B cell (primary cell): ENCODE data around the gene F13B. TPM values are rescaled to one million over a fixed set of nuclear protein-coding genes. Genes with fewer than 3 reads are reported as not detected.

ENCODE experiments used
- ATAC-seq: fragments of 200-7000 bp; cut with Tn5 transposase; one replicate; pipeline ENCODE4 v1.10.0; 2021; ENCODE audit warnings: low read depth, mild to moderate bottlenecking, moderate number of reproducible peaks, moderate library complexity
- CTCF ChIA-PET: fragments of 350-600 bp; sonication (Branson Sonifier 250); formaldehyde crosslinking; loops from one replicate; lab custom pipeline; 2021; ENCODE audit warnings: antibody characterized with exemption, inconsistent platforms; lab: Charles Lee
- POLR2A ChIA-PET: fragments of 350-600 bp; sonication (Branson Sonifier 250); formaldehyde crosslinking; loops from one replicate; lab custom pipeline; 2021; ENCODE audit warnings: antibody characterized with exemption; lab: Charles Lee
- DNase-seq: peaks from one replicate; pipeline ENCODE4 v3.0.0; 2013
- H2AFZ ChIP-seq: 2 replicates; pipeline ENCODE4 v1.6.1; 2012; ENCODE audit warnings: mild to moderate bottlenecking, low read depth, low read length; ENCODE audit not compliant: insufficient read depth, poor library complexity, severe bottlenecking
- H3K27ac ChIP-seq, 2 donors: 1 replicate in 1 of 2; 2 replicates in 1 of 2; pipeline ENCODE4 v1.5.1; 2012 to 2013; ENCODE audit warnings: low read length in 2 of 2, mild to moderate bottlenecking in 2 of 2, moderate library complexity in 1 of 2
- H3K27me3 ChIP-seq, 4 experiments: fragments of 200-600 bp in 1 of 4; sonication (generic) in 1 of 4; replicated peaks in 1 of 4; 1 replicate in 2 of 4; 2 replicates in 2 of 4; pipeline versions ENCODE4 v1.6.1 to v1.7.0; 2013 to 2016; ENCODE audit warnings: low read length in 3 of 4, mild to moderate bottlenecking in 2 of 4, mixed read lengths in 1 of 4, moderate library complexity in 1 of 4; ENCODE audit not compliant: insufficient read depth in 4 of 4, control insufficient read depth in 3 of 4; ENCODE audit errors: control extremely low read depth in 1 of 4
- H3K36me3 ChIP-seq, 2 experiments: replicated peaks in 1 of 2; 1 replicate in 1 of 2; 2 replicates in 1 of 2; pipeline versions ENCODE4 v1.6.1 to v1.7.1; 2013; ENCODE audit warnings: low read length in 1 of 2; ENCODE audit not compliant: insufficient read depth in 2 of 2, control insufficient read depth in 1 of 2; ENCODE audit errors: control extremely low read depth in 1 of 2, extremely low read depth in 1 of 2
- H3K4me1 ChIP-seq, 2 donors: fragments of 200-600 bp in 1 of 2; sonication (generic) in 1 of 2; 1 replicate in 1 of 2; 2 replicates in 1 of 2; pipeline versions ENCODE4 v1.5.1 to v1.6.1; 2013 to 2017; ENCODE audit warnings: low read length in 2 of 2; ENCODE audit not compliant: control insufficient read depth in 2 of 2, insufficient read depth in 2 of 2
- H3K4me2 ChIP-seq: replicated peaks from 2 replicates; pipeline ENCODE3; 2012; ENCODE audit warnings: mild to moderate bottlenecking, low read depth, low read length; ENCODE audit not compliant: poor library complexity, severe bottlenecking
- H3K4me3 ChIP-seq, 5 experiments: fragments of 200-600 bp in 1 of 5; sonication (generic) in 1 of 5; 1 replicate in 3 of 5; 2 replicates in 2 of 5; pipeline versions ENCODE4 v1.5.1 to v1.7.0; 2011 to 2016; ENCODE audit warnings: low read length in 4 of 5, mild to moderate bottlenecking in 4 of 5, low read depth in 2 of 5, control low read depth in 1 of 5, moderate library complexity in 1 of 5; ENCODE audit not compliant: insufficient read depth in 1 of 5; ENCODE audit errors: control extremely low read depth in 1 of 5, extremely low read depth in 1 of 5
- H3K79me2 ChIP-seq: fragments of 200-600 bp; sonication (generic); one replicate; pipeline ENCODE4 v1.6.0; 2016; ENCODE audit warnings: low read length; ENCODE audit not compliant: control insufficient read depth, insufficient read depth
- H3K9ac ChIP-seq: fragments of 200-600 bp; sonication (generic); 2 replicates; pipeline ENCODE4 v1.6.1; 2017; ENCODE audit warnings: mild to moderate bottlenecking, low read length, moderate library complexity
- H3K9me3 ChIP-seq, 3 donors: one replicate each; pipeline versions ENCODE4 v1.6.1 to v1.7.1; 2013; ENCODE audit warnings: low read length in 2 of 3; ENCODE audit not compliant: control insufficient read depth in 2 of 3, insufficient read depth in 1 of 3; ENCODE audit errors: control extremely low read depth in 1 of 3
- H4K20me1 ChIP-seq: 2 replicates; pipeline ENCODE4 v1.6.0; 2012; ENCODE audit warnings: mild to moderate bottlenecking, low read length; ENCODE audit not compliant: insufficient read depth, control insufficient read depth, poor library complexity, severe bottlenecking
- H3K27ac Mint-ChIP-seq: one replicate; pipeline ENCODE4 v1.8.0; 2021; ENCODE audit warnings: mixed read lengths
- H3K27me3 Mint-ChIP-seq: one replicate; pipeline ENCODE4 v1.8.0; 2021; ENCODE audit warnings: mixed read lengths
- H3K4me1 Mint-ChIP-seq: one replicate; pipeline ENCODE4 v1.8.0; 2021; ENCODE audit warnings: mixed read lengths
- H3K4me3 Mint-ChIP-seq: one replicate; pipeline ENCODE4 v1.8.0; 2021; ENCODE audit warnings: mixed read lengths
- H3K9me3 Mint-ChIP-seq: one replicate; pipeline ENCODE4 v1.8.0; 2022; ENCODE audit warnings: mixed read lengths; ENCODE audit not compliant: insufficient read depth
- EZH2 ChIP-seq: IDR thresholded peaks from 2 replicates; pipeline ENCODE4 v1.6.1; 2012; ENCODE audit warnings: borderline replicate concordance, low read depth, mild to moderate bottlenecking, moderate library complexity, low read length; ENCODE audit not compliant: insufficient read depth, poor library complexity, severe bottlenecking
- WGBS: methylation state at CpG from one replicate; pipeline ENCODE4 v1.1.5; 2013; ENCODE audit warnings: missing lambda C conversion rate; ENCODE audit not compliant: insufficient coverage; 5-methylcytosine and 5-hydroxymethylcytosine counted together
- intact Hi-C: fragments of 100-400 bp; cut with micrococcal nuclease; formaldehyde crosslinking; loops from one replicate; pipeline ENCODE4 v1.10.0; 2022
- polyA plus RNA-seq: library from polyadenylated mRNA; depleted of rRNA; stranded (reverse); fragments of >200 nt; gene quantifications from 2 replicates; pipeline ENCODE4 v1.2.3, GENCODE V29; 2012
- total RNA-seq, 2 donors: library from RNA; stranded (reverse); fragments of 120-200 nt in 1 of 2; gene quantifications; 1 replicate in 1 of 2; 2 replicates in 1 of 2; pipeline versions ENCODE4 v1.2.3 to v1.2.4, GENCODE V29; 2013 to 2022
- TF ChIP-seq, protein P1 (sequence below): fragments of 200-600 bp; IDR thresholded peaks from one replicate; pipeline ENCODE4 v1.8.0; 2022; ENCODE audit warnings: antibody characterized with exemption, mild to moderate bottlenecking

Gene F13B
- total and polyA plus RNA-seq, 2 donors (not counting 1 experiment from before 2014, with no cell fraction given): not detected

DNA sequence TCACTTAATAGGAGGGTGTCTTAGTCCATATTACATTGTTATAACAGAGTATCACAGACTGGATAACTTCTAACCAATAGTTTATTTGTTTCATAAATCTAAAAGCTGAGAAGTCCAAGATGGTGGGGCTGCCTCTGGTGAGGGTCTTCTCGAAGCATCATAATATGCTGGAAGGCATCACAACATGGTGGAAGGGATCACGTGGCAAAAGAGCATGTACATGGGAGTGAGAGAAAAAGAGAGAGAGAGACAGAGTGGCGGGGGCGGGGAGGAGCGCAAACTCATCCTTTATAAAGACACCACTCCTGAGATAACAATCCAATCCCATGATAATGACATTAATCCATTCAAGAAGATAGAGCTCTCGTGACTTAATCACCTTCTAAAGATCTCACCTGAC is 58.2 kb downstream of the F13B start:
- H3K9ac ChIP-seq: no peak overlapping the region
- DNase-seq: no peak
- H3K4me3 Mint-ChIP-seq: no peak overlapping the region
- 71% methylated on average over 1 of the region's 6 CpGs for WGBS
- no peaks in the 10 kb centered on the region for H3K4me1 ChIP-seq
- ChIA-PET CTCF (no interaction called here), POLR2A (no interaction called here)
- no peaks in the 10 kb centered on the region for H3K79me2 ChIP-seq
- H3K4me1 Mint-ChIP-seq: no peaks in the 10 kb centered on the region
- TF ChIP-seq, protein P1, sequence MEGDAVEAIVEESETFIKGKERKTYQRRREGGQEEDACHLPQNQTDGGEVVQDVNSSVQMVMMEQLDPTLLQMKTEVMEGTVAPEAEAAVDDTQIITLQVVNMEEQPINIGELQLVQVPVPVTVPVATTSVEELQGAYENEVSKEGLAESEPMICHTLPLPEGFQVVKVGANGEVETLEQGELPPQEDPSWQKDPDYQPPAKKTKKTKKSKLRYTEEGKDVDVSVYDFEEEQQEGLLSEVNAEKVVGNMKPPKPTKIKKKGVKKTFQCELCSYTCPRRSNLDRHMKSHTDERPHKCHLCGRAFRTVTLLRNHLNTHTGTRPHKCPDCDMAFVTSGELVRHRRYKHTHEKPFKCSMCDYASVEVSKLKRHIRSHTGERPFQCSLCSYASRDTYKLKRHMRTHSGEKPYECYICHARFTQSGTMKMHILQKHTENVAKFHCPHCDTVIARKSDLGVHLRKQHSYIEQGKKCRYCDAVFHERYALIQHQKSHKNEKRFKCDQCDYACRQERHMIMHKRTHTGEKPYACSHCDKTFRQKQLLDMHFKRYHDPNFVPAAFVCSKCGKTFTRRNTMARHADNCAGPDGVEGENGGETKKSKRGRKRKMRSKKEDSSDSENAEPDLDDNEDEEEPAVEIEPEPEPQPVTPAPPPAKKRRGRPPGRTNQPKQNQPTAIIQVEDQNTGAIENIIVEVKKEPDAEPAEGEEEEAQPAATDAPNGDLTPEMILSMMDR: no peak
- TF ChIP-seq EZH2: no peak
- H3K27me3 Mint-ChIP-seq: no peaks in the 10 kb centered on the region
- H3K9me3 ChIP-seq: peaks cover 0 to 3% (median 0%) of the 10 kb centered on the region in 3 donors
- no peak overlapping the region for H3K27ac ChIP-seq
- ATAC-seq: no peak
- H2AFZ ChIP-seq: no peak overlapping the region
- no peak overlapping the region for H3K4me2 ChIP-seq
- no peaks in the 10 kb centered on the region for H3K36me3 ChIP-seq
- no peak overlapping the region for H3K4me3 ChIP-seq
- H3K9me3 Mint-ChIP-seq: peaks cover 6% of the 10 kb centered on the region
- no peaks in the 10 kb centered on the region for H4K20me1 ChIP-seq
- no peak overlapping the region for H3K27ac Mint-ChIP-seq
- intact Hi-C loops: no loop called here
- H3K27me3 ChIP-seq: no peaks in the 10 kb centered on the region

DNA sequence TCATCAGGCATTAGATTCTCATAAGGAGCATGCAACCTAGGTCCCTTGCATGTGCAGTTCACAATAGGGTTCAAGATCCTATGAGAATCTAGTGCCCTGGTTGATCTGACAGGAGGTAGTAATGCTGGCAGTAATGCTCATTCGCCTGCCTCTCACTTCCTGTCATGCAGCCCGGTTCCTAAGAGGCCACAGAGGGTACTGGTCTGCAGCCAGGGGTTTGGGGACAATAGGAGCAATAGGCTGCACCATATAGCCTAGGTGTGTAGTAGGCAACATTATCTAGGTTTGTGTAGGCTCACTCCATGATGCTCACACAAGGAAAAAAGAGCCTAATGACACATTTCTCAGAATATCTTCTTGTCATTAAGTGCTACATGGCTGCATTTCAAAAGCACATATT is 63.9 kb downstream of the F13B start:
- Mint-ChIP-seq H3K27ac (no peak overlapping the region), H3K9me3 (no peaks in the 10 kb centered on the region), H3K27me3 (no peaks in the 10 kb centered on the region), H3K4me1 (no peaks in the 10 kb centered on the region), H3K4me3 (no peak overlapping the region)
- no peaks in the 10 kb centered on the region for H3K36me3 ChIP-seq
- H3K27ac ChIP-seq: no peak overlapping the region
- H2AFZ ChIP-seq: no peak overlapping the region
- no peaks in the 10 kb centered on the region for H3K9me3 ChIP-seq
- ChIA-PET POLR2A (no interaction called here), CTCF (no interaction called here)
- H3K4me1 ChIP-seq: no peaks in the 10 kb centered on the region
- no peaks in the 10 kb centered on the region for H4K20me1 ChIP-seq
- H3K4me2 ChIP-seq: no peak overlapping the region
- no peaks in the 10 kb centered on the region for H3K27me3 ChIP-seq
- no peak overlapping the region for H3K4me3 ChIP-seq
- no peak for TF ChIP-seq EZH2
- TF ChIP-seq, protein P1: no peak
- H3K79me2 ChIP-seq: no peaks in the 10 kb centered on the region
- ATAC-seq: no peak
- 83% methylated on average over 2 of the region's 2 CpGs for WGBS
- no peak overlapping the region for H3K9ac ChIP-seq
- DNase-seq: no peak
- intact Hi-C loops: no loop called here
